GM12875 (cell line): ENCODE measurements around the gene EZH2.

ENCODE experiments used
- H3K4me3 ChIP-seq: one replicate; pipeline ENCODE4 v1.5.1; 2011; ENCODE audit warnings: low read depth, low read length, control low read depth
- CTCF ChIP-seq: IDR thresholded peaks from 2 replicates; pipeline ENCODE4 v1.5.1; 2011; ENCODE audit warnings: low read depth, mild to moderate bottlenecking, control low read depth, inconsistent platforms, low read length, moderate library complexity, borderline replicate concordance; ENCODE audit not compliant: insufficient read depth

The EZH2 gene

DNA sequence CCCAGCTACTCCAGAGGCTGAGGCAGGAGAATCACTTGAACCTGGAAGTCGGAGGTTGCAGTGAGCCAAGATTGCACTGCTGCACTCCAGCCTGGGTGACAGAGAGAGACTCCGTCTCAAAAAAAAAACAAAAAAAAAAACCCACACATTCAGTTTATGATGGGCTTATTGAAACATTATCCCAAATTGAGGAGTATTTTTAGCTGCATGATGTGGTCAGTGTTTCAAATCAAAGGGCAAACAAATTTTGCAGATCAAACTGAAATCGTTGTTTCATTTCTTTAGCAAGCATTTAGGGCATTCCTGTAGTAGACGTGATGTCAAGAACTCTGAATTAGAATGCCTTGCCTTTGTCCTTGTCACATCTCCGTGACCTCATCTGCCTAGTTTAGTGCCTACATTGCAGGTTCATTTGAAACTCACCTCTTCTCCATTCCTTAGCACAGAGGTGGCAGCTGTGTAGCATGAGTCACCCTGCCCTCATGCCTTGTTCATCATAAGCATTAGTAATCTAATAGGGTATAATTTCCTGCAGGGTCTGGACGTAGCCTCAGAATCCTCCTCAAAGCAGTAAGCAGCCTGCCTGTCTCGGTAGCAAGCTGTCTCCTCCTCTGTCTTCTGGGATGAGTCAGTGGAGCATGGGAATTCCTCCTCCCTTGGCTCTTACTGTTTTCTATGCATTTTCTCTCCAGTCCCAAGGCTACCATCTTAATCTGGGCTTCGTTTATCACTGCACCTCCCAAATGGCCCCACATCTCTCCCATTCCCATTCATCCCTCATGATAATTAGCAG lies 111.6 kb downstream of the EZH2 start:
- no peak overlapping the region for H3K4me3 ChIP-seq
- no peak for TF ChIP-seq CTCF

- H3K4me3 ChIP-seq = no peak overlapping the region
- TF ChIP-seq CTCF = no peak
These were observed 114.1 kb downstream of the EZH2 start for GRCh38 chr7:148770004-148770403.

DNA sequence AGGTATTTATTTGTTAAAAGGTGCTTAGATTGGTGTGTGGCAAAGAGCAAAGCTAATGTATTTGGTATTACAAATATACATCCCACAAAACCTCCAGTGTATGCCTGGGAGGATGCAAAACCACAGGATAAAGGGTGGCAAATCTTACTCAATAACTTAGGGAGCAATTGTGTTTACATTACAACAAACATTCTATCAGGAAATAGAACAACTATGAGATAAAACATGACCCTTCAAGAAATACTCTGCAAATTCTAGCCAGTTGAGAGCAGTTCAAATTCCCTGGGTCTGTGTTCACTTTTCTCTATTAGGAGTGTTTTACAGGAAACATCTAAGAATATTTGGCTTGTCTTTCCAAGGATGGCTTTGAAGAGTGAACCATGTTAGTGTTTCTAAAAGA lies 120.5 kb downstream of the EZH2 start:
- H3K4me3 ChIP-seq = no peak overlapping the region
- no peak for TF ChIP-seq CTCF

GRCh38 chr7:148761499-148762278 lies 122.4 kb downstream of the EZH2 start:
- TF ChIP-seq CTCF = no peak
- H3K4me3 ChIP-seq = no peak overlapping the region
